Natural killer cell (primary cell): ENCODE data around the gene GCN1. TPM values are rescaled to one million over a fixed set of nuclear protein-coding genes. Genes with fewer than 3 reads are reported as not detected.
A peak's percentile ranks its signal among the peaks of the same experiment; 100 is the strongest.

Source experiments
- ATAC-seq, 3 donors: fragments of 150-1000 bp in 2 of 3; fragments of 200-7000 bp in 1 of 3; cut with Tn5 transposase; 1 replicate in 1 of 3; 2 replicates in 2 of 3; pipeline ENCODE4 v1.10.0; 2021; ENCODE audit warnings: mild to moderate bottlenecking in 2 of 3, moderate library complexity in 2 of 3
- DNase-seq, 2 donors: peaks; one replicate each; pipeline versions ENCODE4 v3.0.0 to v3.0.0-alpha.2; 2013 to 2021; ENCODE audit warnings: mixed read lengths in 1 of 2
- H3K27ac ChIP-seq: one replicate; pipeline ENCODE4 v1.5.1; 2013; ENCODE audit warnings: mild to moderate bottlenecking, low read length
- H3K27me3 ChIP-seq: one replicate; pipeline ENCODE4 v1.6.1; 2013; ENCODE audit warnings: low read length; ENCODE audit not compliant: control insufficient read depth, insufficient read depth
- H3K36me3 ChIP-seq: one replicate; pipeline ENCODE4 v1.6.1; 2013; ENCODE audit warnings: low read length; ENCODE audit not compliant: control insufficient read depth, insufficient read depth
- H3K4me1 ChIP-seq: one replicate; pipeline ENCODE4 v1.6.1; 2013; ENCODE audit warnings: low read length; ENCODE audit not compliant: control insufficient read depth, insufficient read depth
- H3K4me3 ChIP-seq: one replicate; pipeline ENCODE4 v1.5.1; 2013; ENCODE audit warnings: low read length
- H3K9me3 ChIP-seq: one replicate; pipeline ENCODE4 v1.6.1; 2013; ENCODE audit warnings: low read length; ENCODE audit not compliant: control insufficient read depth, insufficient read depth
- H3K27ac Mint-ChIP-seq, 2 donors: one replicate each; pipeline ENCODE4 v1.8.0; 2022; ENCODE audit warnings: mild to moderate bottlenecking in 2 of 2, mixed read lengths in 2 of 2, moderate library complexity in 1 of 2
- H3K27me3 Mint-ChIP-seq, 2 donors: one replicate each; pipeline ENCODE4 v1.8.0; 2022; ENCODE audit warnings: low read depth in 2 of 2, mixed read lengths in 2 of 2
- H3K36me3 Mint-ChIP-seq: one replicate; pipeline ENCODE4 v1.8.0; 2022; ENCODE audit warnings: mixed read lengths
- H3K4me1 Mint-ChIP-seq, 2 donors: one replicate each; pipeline ENCODE4 v1.8.0; 2022; ENCODE audit warnings: mixed read lengths in 2 of 2
- H3K4me3 Mint-ChIP-seq: one replicate; pipeline ENCODE4 v1.8.0; 2022; ENCODE audit warnings: mild to moderate bottlenecking, moderate library complexity, mixed read lengths
- H3K9me3 Mint-ChIP-seq, 2 donors: one replicate each; pipeline ENCODE4 v1.8.0; 2022; ENCODE audit warnings: mixed read lengths in 2 of 2
- WGBS: methylation state at CpG from one replicate; pipeline ENCODE4 v1.1.7; 2013; ENCODE audit warnings: missing lambda C conversion rate; ENCODE audit not compliant: insufficient coverage; 5-methylcytosine and 5-hydroxymethylcytosine counted together
- intact Hi-C: fragments of 100-400 bp; cut with micrococcal nuclease; formaldehyde crosslinking; loops from one replicate; pipeline ENCODE4 v1.14.2; 2022
- total RNA-seq, 4 donors: library from RNA; stranded (reverse); fragments of 120-200 nt in 1 of 4; gene quantifications; one replicate each; pipeline versions ENCODE4 v1.2.3 to v1.2.4, GENCODE V29; 2013 to 2022
- TF ChIP-seq, protein P1 (sequence below): fragments of 200-600 bp; IDR thresholded peaks from one replicate; pipeline ENCODE4 v1.8.0; 2022; ENCODE audit warnings: antibody characterized with exemption

GCN1 gene
- total RNA-seq, 3 donors from 2014 or later (not counting 1 experiment from before 2014, with no cell fraction given): 119 to 141 (median 120) TPM

DNA sequence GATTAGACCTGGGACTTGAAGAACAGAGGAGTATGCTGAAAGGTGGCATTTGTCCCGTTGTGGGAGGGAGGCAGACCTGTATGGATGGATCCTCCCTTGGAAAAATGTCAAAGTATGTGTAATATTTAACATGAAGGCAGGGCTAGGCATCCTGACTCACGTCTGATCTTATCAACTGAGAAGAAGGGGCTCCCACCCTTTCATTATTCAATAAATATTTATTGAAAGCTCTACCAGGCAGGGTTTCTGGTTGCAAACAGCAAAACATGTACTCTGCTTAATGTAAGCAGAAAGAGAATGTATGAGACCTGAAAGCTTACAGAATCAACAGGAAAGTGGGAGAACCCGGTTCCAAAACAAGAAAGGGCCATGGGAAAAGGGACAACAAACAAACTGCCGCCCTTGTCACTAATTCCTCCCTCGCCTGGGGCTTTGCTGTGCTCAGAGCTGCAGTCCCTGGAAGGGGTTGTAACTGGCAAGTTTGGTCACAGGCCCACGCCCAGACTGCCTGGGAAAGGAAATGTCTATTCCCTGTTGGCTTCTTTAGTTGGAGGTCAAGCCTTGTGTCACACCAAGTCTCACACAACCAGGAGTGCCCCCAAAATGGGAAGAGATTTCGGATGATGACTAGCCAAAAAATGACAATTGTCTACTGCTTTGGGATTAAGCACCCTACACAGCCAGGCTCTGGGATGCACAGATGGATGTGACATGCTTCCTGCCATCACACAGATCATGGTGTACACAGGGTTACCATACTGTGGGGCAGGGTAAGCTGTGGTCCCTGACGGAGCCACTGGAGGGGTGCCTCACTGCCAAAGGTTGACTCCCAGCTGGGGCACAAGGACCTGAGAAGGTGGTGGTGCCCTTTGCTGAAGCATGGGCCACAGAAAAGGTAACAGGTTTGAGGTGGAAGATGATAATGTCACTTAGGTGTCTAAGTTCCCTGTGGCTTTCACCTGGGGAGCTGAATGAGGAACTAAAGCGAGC lies 114.8 kb downstream of the GCN1 start:
- Mint-ChIP-seq H3K36me3 (no peaks in the 10 kb centered on the region), H3K9me3 (no peaks in the 10 kb centered on the region), H3K4me3 (no peak overlapping the region), H3K27ac (no peak overlapping the region), H3K27me3 (no peaks in the 10 kb centered on the region), H3K4me1 (no peaks in the 10 kb centered on the region)
- ATAC-seq (no peak), DNase-seq (no peak)
- 93% methylated on average over 9 of the region's 9 CpGs for WGBS
- H3K4me1 ChIP-seq: no peaks in the 10 kb centered on the region
- no peaks in the 10 kb centered on the region for H3K27me3 ChIP-seq
- H3K9me3 ChIP-seq: no peaks in the 10 kb centered on the region
- TF ChIP-seq, protein P1, sequence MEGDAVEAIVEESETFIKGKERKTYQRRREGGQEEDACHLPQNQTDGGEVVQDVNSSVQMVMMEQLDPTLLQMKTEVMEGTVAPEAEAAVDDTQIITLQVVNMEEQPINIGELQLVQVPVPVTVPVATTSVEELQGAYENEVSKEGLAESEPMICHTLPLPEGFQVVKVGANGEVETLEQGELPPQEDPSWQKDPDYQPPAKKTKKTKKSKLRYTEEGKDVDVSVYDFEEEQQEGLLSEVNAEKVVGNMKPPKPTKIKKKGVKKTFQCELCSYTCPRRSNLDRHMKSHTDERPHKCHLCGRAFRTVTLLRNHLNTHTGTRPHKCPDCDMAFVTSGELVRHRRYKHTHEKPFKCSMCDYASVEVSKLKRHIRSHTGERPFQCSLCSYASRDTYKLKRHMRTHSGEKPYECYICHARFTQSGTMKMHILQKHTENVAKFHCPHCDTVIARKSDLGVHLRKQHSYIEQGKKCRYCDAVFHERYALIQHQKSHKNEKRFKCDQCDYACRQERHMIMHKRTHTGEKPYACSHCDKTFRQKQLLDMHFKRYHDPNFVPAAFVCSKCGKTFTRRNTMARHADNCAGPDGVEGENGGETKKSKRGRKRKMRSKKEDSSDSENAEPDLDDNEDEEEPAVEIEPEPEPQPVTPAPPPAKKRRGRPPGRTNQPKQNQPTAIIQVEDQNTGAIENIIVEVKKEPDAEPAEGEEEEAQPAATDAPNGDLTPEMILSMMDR: no peak
- H3K36me3 ChIP-seq: peaks cover 2% of the 10 kb centered on the region
- intact Hi-C loops: no loop called here
- H3K4me3 ChIP-seq: no peak overlapping the region
- no peak overlapping the region for H3K27ac ChIP-seq

DNA sequence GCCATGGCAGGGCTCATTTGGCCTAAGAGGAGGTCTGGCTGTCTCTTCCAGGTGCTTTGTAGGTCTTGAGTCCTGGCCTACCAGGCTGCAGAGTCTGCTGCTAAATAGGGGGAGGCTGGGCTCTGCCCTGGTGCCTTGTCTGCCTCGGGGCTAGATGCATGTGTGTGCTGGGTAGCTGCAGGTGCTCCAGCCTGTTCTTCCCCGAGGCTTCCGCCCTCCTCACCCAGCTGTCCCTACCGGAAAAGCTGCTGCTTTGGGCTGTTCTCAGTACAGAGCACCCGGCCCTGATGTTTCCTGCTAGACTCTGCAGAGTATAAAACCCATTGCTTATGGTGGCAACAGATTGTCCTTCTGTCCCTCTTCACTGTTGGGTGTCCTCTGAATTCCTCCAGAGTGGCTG lies 115.6 kb downstream of the GCN1 start:
- WGBS: 85% methylated on average over 5 of the region's 5 CpGs
- no peak overlapping the region for H3K4me3 ChIP-seq
- H3K27ac Mint-ChIP-seq: no peak overlapping the region

DNA sequence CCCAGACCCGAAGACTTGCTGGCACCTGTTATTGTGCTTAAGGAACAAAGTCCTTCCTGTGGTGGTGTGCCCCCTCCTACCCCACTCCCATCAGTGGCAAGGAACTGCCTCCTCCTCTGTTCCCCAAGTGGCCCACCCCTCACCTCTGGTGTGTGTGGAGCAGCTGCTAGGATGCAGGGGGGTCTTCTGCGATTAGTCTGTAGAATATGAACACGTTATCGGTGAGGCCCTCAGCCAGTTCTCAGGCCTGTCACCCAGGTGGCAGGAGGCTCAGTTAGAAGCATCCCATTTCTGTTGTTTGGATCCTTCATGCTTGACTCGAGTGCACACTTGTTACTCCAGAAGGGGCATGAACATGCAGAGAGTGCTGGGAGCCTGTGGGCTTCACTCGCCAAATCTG lies 117.3 kb downstream of the GCN1 start:
- Mint-ChIP-seq H3K9me3 (no peaks in the 10 kb centered on the region), H3K27ac (no peak overlapping the region), H3K4me3 (no peak overlapping the region), H3K4me1 (no peaks in the 10 kb centered on the region), H3K36me3 (no peaks in the 10 kb centered on the region), H3K27me3 (no peaks in the 10 kb centered on the region)
- Histone ChIP-seq H3K4me1 (no peaks in the 10 kb centered on the region), H3K27ac (no peak overlapping the region), H3K27me3 (no peaks in the 10 kb centered on the region), H3K36me3 (peaks cover 10% of the 10 kb centered on the region), H3K9me3 (no peaks in the 10 kb centered on the region), H3K4me3 (no peak overlapping the region)
- ATAC-seq (no peak), DNase-seq (no peak)
- WGBS: 93% methylated on average over 6 of the region's 6 CpGs
- TF ChIP-seq, protein P1: no peak
- intact Hi-C loops: no loop called here

More for the DNA sequence above, 115.6 kb downstream of the GCN1 start:
- H3K36me3 ChIP-seq: peaks cover 2% of the 10 kb centered on the region
- DNase-seq (peak in 1 of 2 donors; percentile 51), ATAC-seq (no peak)
- no peaks in the 10 kb centered on the region for H3K27me3 ChIP-seq
- Mint-ChIP-seq H3K9me3 (no peaks in the 10 kb centered on the region), H3K36me3 (no peaks in the 10 kb centered on the region), H3K4me1 (no peaks in the 10 kb centered on the region), H3K27me3 (no peaks in the 10 kb centered on the region), H3K4me3 (no peak overlapping the region)
- TF ChIP-seq, protein P1: no peak
- H3K27ac ChIP-seq: no peak overlapping the region
- H3K4me1 ChIP-seq: no peaks in the 10 kb centered on the region
- intact Hi-C loops: no loop called here
- no peaks in the 10 kb centered on the region for H3K9me3 ChIP-seq

Other genes starting within 250 kb of the GCN1 start
- 10 to 100 TPM; 29.3 to 37.1 (median 34.3) TPM for gene BICDL1, start 205.5 kb downstream of the GCN1 start, total RNA-seq
- gene RAB35, start 78.0 kb downstream of the GCN1 start, total RNA-seq: 10 to 100 TPM; 65.0 to 85.9 (median 81.2) TPM
- 100 to 1,000 TPM; 587 to 791 (median 689) TPM for gene RPLP0, start 6.4 kb upstream of the GCN1 start, total RNA-seq
- gene PXN, start 71.0 kb upstream of the GCN1 start, total RNA-seq: 100 to 1,000 TPM; 436 to 504 (median 478) TPM
- over 10,000 TPM; 12,095 to 13,816 (median 12,822) TPM for gene RNU4-2, start 97.2 kb upstream of the GCN1 start, total RNA-seq
- 1,000 to 10,000 TPM in 2 of 3 donors, 100 to 1,000 TPM in 1; 768 to 1,610 (median 1,101) TPM for gene RNU4-1, start 98.5 kb upstream of the GCN1 start, total RNA-seq
- gene SIRT4, start 107.6 kb upstream of the GCN1 start, total RNA-seq: 1 to 10 TPM; 2.0 to 2.1 (median 2.1) TPM
- under 1 TPM in 1 of 3 donors, not detected in 2; 0.52 TPM for gene PLA2G1B, start 133.1 kb upstream of the GCN1 start, total RNA-seq
- gene MSI1, start 174.4 kb upstream of the GCN1 start, total RNA-seq: not detected
- gene COX6A1, start 243.4 kb upstream of the GCN1 start, total RNA-seq: 100 to 1,000 TPM; 152 to 189 (median 163) TPM